GM12878 (cell line): ENCODE data around the gene LDLRAD4. TPM values are rescaled to one million over a fixed set of nuclear protein-coding genes. Genes with fewer than 3 reads are reported as not detected.

ENCODE experiments used
- ATAC-seq: fragments of 200-7000 bp; cut with Tn5 transposase; 3 replicates; pipeline ENCODE4 v1.9.1; 2020; ENCODE audit warnings: mild to moderate bottlenecking, moderate library complexity
- BruUV-seq: library from RNA; stranded (reverse); fragments of 400-500 nt; replicated peaks from 2 replicates; lab custom pipeline; 2021; lab: Mats Ljungman, UMichigan
- CTCF ChIA-PET: fragments of 300-600 bp; sonication (Branson Sonifier 250); formaldehyde crosslinking; extraction: SDS; loops from one replicate; lab custom pipeline; 2021; ENCODE audit warnings: inconsistent platforms; lab: Yijun Ruan, JAX
- POLR2A ChIA-PET: fragments of 350-600 bp; formaldehyde crosslinking; extraction: SDS; loops from one replicate; lab custom pipeline; 2021; ENCODE audit warnings: inconsistent platforms; lab: Charles Lee
- RAD21 ChIA-PET: fragments of 300-600 bp; sonication (Branson Sonifier 250); formaldehyde crosslinking; loops from one replicate; lab custom pipeline; 2023; ENCODE audit warnings: antibody characterized with exemption; ENCODE audit not compliant: unreplicated experiment; lab: Charles Lee
- SMC1A ChIA-PET: fragments of 300-600 bp; sonication (Branson Sonifier 250); formaldehyde crosslinking; loops from one replicate; lab custom pipeline; 2023; ENCODE audit not compliant: unreplicated experiment, uncharacterized antibody; lab: Charles Lee
- DNase-seq: peaks from one replicate; pipeline ENCODE4 v3.0.0-alpha.2; 2011; ENCODE audit warnings: low read depth, low spot score
- FAIRE-seq: peaks from 3 replicates; lab custom pipeline; 2011; peaks lifted over from hg19 to GRCh38; lab: Jason Lieb, UNC
- H2AFZ ChIP-seq: 2 replicates; pipeline ENCODE4 v1.6.0; 2011; ENCODE audit warnings: low read depth, low read length, control low read depth; ENCODE audit not compliant: control insufficient read depth
- H3K27ac ChIP-seq: 2 replicates; pipeline ENCODE4 v1.5.1; 2011; ENCODE audit warnings: control low read depth; ENCODE audit not compliant: control insufficient read depth, insufficient read depth
- H3K27me3 ChIP-seq, 2 experiments: replicated peaks in 1 of 2; 2 replicates each; pipeline versions ENCODE4 v1.6.0 to v1.6.1; 2011; ENCODE audit warnings: low read length in 1 of 2; ENCODE audit not compliant: control insufficient read depth in 2 of 2, insufficient read depth in 2 of 2
- H3K36me3 ChIP-seq, 2 experiments: 2 replicates each; pipeline ENCODE4 v1.5.1; 2011; ENCODE audit warnings: low read length in 1 of 2; ENCODE audit not compliant: control insufficient read depth in 2 of 2, insufficient read depth in 2 of 2
- H3K4me1 ChIP-seq: 2 replicates; pipeline ENCODE4 v1.6.1; 2011; ENCODE audit warnings: mild to moderate bottlenecking, low read length, moderate library complexity, mixed read lengths; ENCODE audit not compliant: control insufficient read depth, insufficient read depth
- H3K4me2 ChIP-seq: 2 replicates; pipeline ENCODE4 v1.6.0; 2011; ENCODE audit warnings: control low read depth; ENCODE audit not compliant: control insufficient read depth, insufficient read depth
- H3K4me3 ChIP-seq: fragments of 200-600 bp; sonication (generic); 2 replicates; pipeline ENCODE4 v1.5.1; 2016
- H3K79me2 ChIP-seq: 2 replicates; pipeline ENCODE4 v1.6.0; 2011; ENCODE audit warnings: low read length; ENCODE audit not compliant: control insufficient read depth, insufficient read depth
- H3K9ac ChIP-seq: 2 replicates; pipeline ENCODE4 v1.8.0; 2011; ENCODE audit warnings: low read length, control low read depth, mixed read lengths; ENCODE audit not compliant: control insufficient read depth, insufficient read depth
- H3K9me3 ChIP-seq: replicated peaks from 3 replicates; pipeline ENCODE4 v1.5.1; 2011; ENCODE audit warnings: mild to moderate bottlenecking, low read length; ENCODE audit not compliant: control insufficient read depth, insufficient read depth
- H4K20me1 ChIP-seq: 2 replicates; pipeline ENCODE4 v1.6.0; 2011; ENCODE audit not compliant: control insufficient read depth, insufficient read depth
- EP300 ChIP-seq, 2 experiments: fragments of 150-350 bp in 1 of 2; IDR thresholded peaks; 2 replicates each; pipeline ENCODE4 v1.6.1; 2011 to 2012; ENCODE audit warnings: low read depth in 2 of 2, low read length in 2 of 2, borderline replicate concordance in 1 of 2, improper control_type of control experiment in 1 of 2, inconsistent platforms in 1 of 2; ENCODE audit not compliant: control insufficient read depth in 1 of 2
- JUNB ChIP-seq: IDR thresholded peaks from 2 replicates; pipeline ENCODE4 v1.6.1; 2016; ENCODE audit warnings: antibody characterized with exemption, mild to moderate bottlenecking
- LARP7 ChIP-seq: fragments of 450-650 bp; IDR thresholded peaks from 2 replicates; pipeline ENCODE4 v1.6.1; 2017; ENCODE audit warnings: mild to moderate bottlenecking
- MTA3 ChIP-seq: IDR thresholded peaks from 2 replicates; pipeline ENCODE4 v1.6.1; 2012; ENCODE audit warnings: low read length, inconsistent platforms, borderline replicate concordance
- NRF1 ChIP-seq: conservative IDR thresholded peaks from 2 replicates; pipeline ENCODE4 v1.6.1; 2011; ENCODE audit warnings: mild to moderate bottlenecking, low read depth, low read length, improper control_type of control experiment
- ZNF207 ChIP-seq: fragments of 450-650 bp; IDR thresholded peaks from 2 replicates; pipeline ENCODE4 v1.6.1; 2014; ENCODE audit warnings: antibody characterized with exemption, mild to moderate bottlenecking, borderline replicate concordance
- WGBS: methylation state at CpG from one replicate; pipeline ENCODE4 v1.1.6; 2016; ENCODE audit warnings: low lambda C conversion rate; ENCODE audit not compliant: insufficient replicate concordance, insufficient coverage; ENCODE audit errors: missing lambda C conversion rate; 5-methylcytosine and 5-hydroxymethylcytosine counted together
- in situ Hi-C: fragments of 300-500 bp; cut with MboI; formaldehyde crosslinking; loops from 9 replicates; pipeline ENCODE4 v1.14.3; 2018; ENCODE audit warnings: mixed read lengths
- intact Hi-C: fragments of 100-400 bp; cut with micrococcal nuclease; formaldehyde crosslinking; loops from one replicate; pipeline ENCODE4 v1.14.2; 2022; ENCODE audit not compliant: unreplicated experiment
- polyA plus RNA-seq, 11 experiments: library from polyadenylated mRNA; depleted of rRNA in 4 of 11; unstranded in 6 of 11; stranded (reverse) in 5 of 11; fragments of >200 nt; fragmentation: Nextera tagmentation in 4 of 11; fragmentation: Illumina TruSeq in 1 of 11; extraction: Ambion mirVana in 4 of 11; extraction: Trizol in 1 of 11; gene quantifications; 1 replicate in 1 of 11; 2 replicates in 10 of 11; pipeline versions ENCODE4 v1.2.1 to v1.2.3, GENCODE V29; 2011 to 2016; ENCODE audit warnings: inconsistent platforms in 2 of 11, missing spikeins in 2 of 11, low read depth in 1 of 11
- total RNA-seq, 4 experiments: library from RNA; depleted of rRNA in 3 of 4; stranded (reverse); fragments of >200 nt in 3 of 4; fragmentation: Illumina TruSeq in 1 of 4; extraction: Trizol in 1 of 4; gene quantifications; 2 replicates each; pipeline versions ENCODE4 v1.2.1 to v1.2.3, GENCODE V29; 2013 to 2021
- TF ChIP-seq, protein P1 (sequence below): fragments of 450-650 bp; IDR thresholded peaks from 2 replicates; pipeline ENCODE4 v1.6.1; 2017; ENCODE audit warnings: borderline replicate concordance
- TF ChIP-seq, protein P2 (sequence below): fragments of 150-350 bp; IDR thresholded peaks from 2 replicates; pipeline ENCODE4 v1.6.1; 2014; ENCODE audit warnings: mild to moderate bottlenecking, low read depth, low read length
- TF ChIP-seq, protein P3 (sequence below): fragments of 450-650 bp; IDR thresholded peaks from 2 replicates; pipeline ENCODE4 v1.6.1; 2017; ENCODE audit warnings: mild to moderate bottlenecking

LDLRAD4 gene
- total and polyA plus RNA-seq, 10 of the 15 experiments (the other 5 are each of a cell fraction or from before 2014, with no cell fraction given): 2.7 to 16.8 (median 11.2) TPM

DNA sequence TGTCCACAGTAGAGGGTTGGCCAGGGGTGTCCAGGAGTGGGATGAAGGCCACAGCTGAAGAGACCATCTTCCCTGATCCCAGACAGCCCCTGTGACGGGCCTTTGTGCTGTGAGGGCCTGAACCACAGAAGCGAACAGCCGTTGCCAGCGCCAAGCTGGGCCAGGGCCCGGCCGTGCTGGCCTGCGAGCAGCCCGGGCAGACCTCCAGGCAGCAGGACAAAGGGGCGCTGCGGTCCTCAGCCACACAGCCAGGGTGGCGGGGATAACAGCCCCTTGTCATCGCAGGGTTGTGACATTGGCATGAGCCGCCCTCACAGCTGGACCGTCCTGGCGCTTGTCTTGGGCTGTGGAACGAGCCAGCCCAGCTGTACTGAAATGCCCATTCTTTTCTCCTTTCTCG is 346.7 kb downstream of the LDLRAD4 start:
- H3K36me3 ChIP-seq: no peaks in the 10 kb centered on the region
- RAD21 ChIA-PET: interaction anchor here (7.0 to 7.3 kb wide), 3 partner anchors 14 to 46 kb away, joined by 144 to 229 read pairs (median 156); no protein-coding TSS in a partner anchor
- intact Hi-C loops (loop anchor here (10.0 kb wide), 1 partner anchor 570 kb away; the partner anchor contains the start of gene CEP192), in situ Hi-C loops (loop anchor here (5.0 kb wide), 1 partner anchor 47 kb away; no protein-coding TSS in a partner anchor)
- TF ChIP-seq LARP7: 0 out of 2 replicates have a peak, but pooled peaks have one; percentile 36
- TF ChIP-seq, protein P1, sequence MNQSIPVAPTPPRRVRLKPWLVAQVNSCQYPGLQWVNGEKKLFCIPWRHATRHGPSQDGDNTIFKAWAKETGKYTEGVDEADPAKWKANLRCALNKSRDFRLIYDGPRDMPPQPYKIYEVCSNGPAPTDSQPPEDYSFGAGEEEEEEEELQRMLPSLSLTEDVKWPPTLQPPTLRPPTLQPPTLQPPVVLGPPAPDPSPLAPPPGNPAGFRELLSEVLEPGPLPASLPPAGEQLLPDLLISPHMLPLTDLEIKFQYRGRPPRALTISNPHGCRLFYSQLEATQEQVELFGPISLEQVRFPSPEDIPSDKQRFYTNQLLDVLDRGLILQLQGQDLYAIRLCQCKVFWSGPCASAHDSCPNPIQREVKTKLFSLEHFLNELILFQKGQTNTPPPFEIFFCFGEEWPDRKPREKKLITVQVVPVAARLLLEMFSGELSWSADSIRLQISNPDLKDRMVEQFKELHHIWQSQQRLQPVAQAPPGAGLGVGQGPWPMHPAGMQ: no peak
- no peak for TF ChIP-seq JUNB
- no peak for TF ChIP-seq ZNF207
- TF ChIP-seq, protein P2, sequence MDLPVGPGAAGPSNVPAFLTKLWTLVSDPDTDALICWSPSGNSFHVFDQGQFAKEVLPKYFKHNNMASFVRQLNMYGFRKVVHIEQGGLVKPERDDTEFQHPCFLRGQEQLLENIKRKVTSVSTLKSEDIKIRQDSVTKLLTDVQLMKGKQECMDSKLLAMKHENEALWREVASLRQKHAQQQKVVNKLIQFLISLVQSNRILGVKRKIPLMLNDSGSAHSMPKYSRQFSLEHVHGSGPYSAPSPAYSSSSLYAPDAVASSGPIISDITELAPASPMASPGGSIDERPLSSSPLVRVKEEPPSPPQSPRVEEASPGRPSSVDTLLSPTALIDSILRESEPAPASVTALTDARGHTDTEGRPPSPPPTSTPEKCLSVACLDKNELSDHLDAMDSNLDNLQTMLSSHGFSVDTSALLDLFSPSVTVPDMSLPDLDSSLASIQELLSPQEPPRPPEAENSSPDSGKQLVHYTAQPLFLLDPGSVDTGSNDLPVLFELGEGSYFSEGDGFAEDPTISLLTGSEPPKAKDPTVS: no peak
- TF ChIP-seq EP300 (IDR thresholded peaks at IDR 0.05; ENCODE audit: borderline replicate concordance in 1 of 2, control insufficient read depth in 1 of 2, low read depth in 2 of 2, low read length in 2 of 2): no peak
- TF ChIP-seq, protein P3, sequence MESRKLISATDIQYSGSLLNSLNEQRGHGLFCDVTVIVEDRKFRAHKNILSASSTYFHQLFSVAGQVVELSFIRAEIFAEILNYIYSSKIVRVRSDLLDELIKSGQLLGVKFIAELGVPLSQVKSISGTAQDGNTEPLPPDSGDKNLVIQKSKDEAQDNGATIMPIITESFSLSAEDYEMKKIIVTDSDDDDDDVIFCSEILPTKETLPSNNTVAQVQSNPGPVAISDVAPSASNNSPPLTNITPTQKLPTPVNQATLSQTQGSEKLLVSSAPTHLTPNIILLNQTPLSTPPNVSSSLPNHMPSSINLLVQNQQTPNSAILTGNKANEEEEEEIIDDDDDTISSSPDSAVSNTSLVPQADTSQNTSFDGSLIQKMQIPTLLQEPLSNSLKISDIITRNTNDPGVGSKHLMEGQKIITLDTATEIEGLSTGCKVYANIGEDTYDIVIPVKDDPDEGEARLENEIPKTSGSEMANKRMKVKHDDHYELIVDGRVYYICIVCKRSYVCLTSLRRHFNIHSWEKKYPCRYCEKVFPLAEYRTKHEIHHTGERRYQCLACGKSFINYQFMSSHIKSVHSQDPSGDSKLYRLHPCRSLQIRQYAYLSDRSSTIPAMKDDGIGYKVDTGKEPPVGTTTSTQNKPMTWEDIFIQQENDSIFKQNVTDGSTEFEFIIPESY: peak; percentile 63
- TF ChIP-seq MTA3: no peak
- no peak for TF ChIP-seq NRF1
- no peaks in the 10 kb centered on the region for H4K20me1 ChIP-seq
- H3K4me1 ChIP-seq: peaks cover 79% of the 10 kb centered on the region
- peaks cover 3% of the 10 kb centered on the region for H3K79me2 ChIP-seq
- no peak overlapping the region for H2AFZ ChIP-seq
- SMC1A ChIA-PET: interaction anchor here (1.5 to 8.1 kb wide), 5 partner anchors 9 to 64 kb away, joined by 4 to 220 read pairs (median 100); no protein-coding TSS in a partner anchor
- H3K4me2 ChIP-seq: no peak overlapping the region; the same call in 1 of the 2 replicates
- BruUV-seq: no TSS peak
- no peaks in the 10 kb centered on the region for H3K27me3 ChIP-seq
- H3K27ac ChIP-seq: peak overlapping the region; percentile 100
- no peak overlapping the region for H3K4me3 ChIP-seq
- no peaks in the 10 kb centered on the region for H3K9me3 ChIP-seq
- CTCF ChIA-PET: interaction anchor here (3.4 to 7.3 kb wide), 3 partner anchors 12 to 46 kb away, joined by 14 to 75 read pairs (median 18); no protein-coding TSS in a partner anchor
- FAIRE-seq: no peak
- ATAC-seq: no peak
- no peak overlapping the region for H3K9ac ChIP-seq
- DNase-seq: no peak
- over 99% methylated on average over 17 of the region's 17 CpGs for WGBS
- POLR2A ChIA-PET: interaction anchor here (5.2 to 7.6 kb wide), 3 partner anchors 13 to 47 kb away, joined by 93 to 175 read pairs (median 121); no protein-coding TSS in a partner anchor
